Peyer's patch (tissue), 4 donors: ENCODE results near the gene CTBP1. TPM values are rescaled to one million over a fixed set of nuclear protein-coding genes. Genes with fewer than 3 reads are reported as not detected.
A peak's percentile ranks its signal among the peaks of the same experiment; 100 is the strongest.

Source experiments
- DNase-seq, 3 donors: peaks; one replicate each; pipeline ENCODE4 v3.0.0-alpha.2; 2017 to 2019
- H3K27ac ChIP-seq, 4 donors: fragments of 200-600 bp; sonication (generic); one replicate each; pipeline ENCODE4 v1.5.1; 2016 to 2019
- H3K27me3 ChIP-seq, 2 donors: fragments of 200-600 bp; sonication (generic); one replicate each; pipeline ENCODE4 v1.5.1; 2019
- H3K36me3 ChIP-seq, 3 donors: fragments of 200-600 bp; sonication (generic); one replicate each; pipeline ENCODE4 v1.5.1; 2016 to 2019
- H3K4me1 ChIP-seq, 4 donors: fragments of 200-600 bp; sonication (generic); one replicate each; pipeline ENCODE4 v1.5.1; 2016 to 2019
- H3K4me3 ChIP-seq, 4 donors: fragments of 200-600 bp; sonication (generic); 1 replicate in 3 of 4; 2 replicates in 1 of 4; pipeline ENCODE4 v1.5.1; 2016 to 2019; ENCODE audit warnings: mild to moderate bottlenecking in 1 of 4
- H3K9me3 ChIP-seq, 4 donors: fragments of 200-600 bp; sonication (generic); one replicate each; pipeline ENCODE4 v1.5.1; 2016 to 2019; ENCODE audit warnings: mild to moderate bottlenecking in 1 of 4
- POLR2A ChIP-seq, 2 donors: fragments of 450-650 bp; IDR thresholded peaks; one replicate each; pipeline ENCODE4 v1.5.1; 2017; ENCODE audit warnings: antibody characterized with exemption in 2 of 2, mild to moderate bottlenecking in 2 of 2, moderate library complexity in 2 of 2
- total RNA-seq, 4 donors: library from RNA; depleted of rRNA; stranded (reverse); fragments of >200 nt; gene quantifications; one replicate each; pipeline ENCODE4 v1.1.0, GENCODE V29; 2016
- TF ChIP-seq, protein P1 (sequence below), 6 experiments: fragments of 450-650 bp in 4 of 6; fragments of 200-600 bp in 2 of 6; sonication (generic) in 1 of 6; IDR thresholded peaks; one replicate each; pipeline ENCODE4 v1.5.1; 2017 to 2019; ENCODE audit warnings: antibody characterized with exemption in 6 of 6, mild to moderate bottlenecking in 3 of 6, moderate library complexity in 1 of 6

Gene CTBP1
- total RNA-seq, 4 donors from 2014 or later: 245 to 371 (median 288) TPM

DNA sequence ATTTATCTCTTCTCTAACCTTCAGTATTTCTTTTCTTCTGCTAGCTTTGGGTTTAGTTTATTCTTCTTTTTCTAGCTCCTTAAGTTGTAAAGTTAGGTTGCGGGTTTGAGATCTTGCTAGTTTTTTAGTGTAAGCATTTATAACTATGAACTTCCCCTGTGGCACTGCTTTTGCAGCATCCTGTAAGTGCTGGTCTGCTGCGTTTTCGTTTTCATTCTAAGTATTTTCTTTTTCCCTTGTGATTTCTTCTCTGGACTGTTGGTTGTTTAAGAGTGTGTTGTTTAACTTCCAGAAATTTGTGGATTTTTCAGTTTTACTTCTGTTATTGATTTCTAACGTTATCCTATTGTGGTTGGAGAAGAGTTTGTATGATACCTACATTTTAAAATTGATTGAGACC is 11.0 kb upstream of the CTBP1 start:
- no peak for DNase-seq
- TF ChIP-seq, protein P1, sequence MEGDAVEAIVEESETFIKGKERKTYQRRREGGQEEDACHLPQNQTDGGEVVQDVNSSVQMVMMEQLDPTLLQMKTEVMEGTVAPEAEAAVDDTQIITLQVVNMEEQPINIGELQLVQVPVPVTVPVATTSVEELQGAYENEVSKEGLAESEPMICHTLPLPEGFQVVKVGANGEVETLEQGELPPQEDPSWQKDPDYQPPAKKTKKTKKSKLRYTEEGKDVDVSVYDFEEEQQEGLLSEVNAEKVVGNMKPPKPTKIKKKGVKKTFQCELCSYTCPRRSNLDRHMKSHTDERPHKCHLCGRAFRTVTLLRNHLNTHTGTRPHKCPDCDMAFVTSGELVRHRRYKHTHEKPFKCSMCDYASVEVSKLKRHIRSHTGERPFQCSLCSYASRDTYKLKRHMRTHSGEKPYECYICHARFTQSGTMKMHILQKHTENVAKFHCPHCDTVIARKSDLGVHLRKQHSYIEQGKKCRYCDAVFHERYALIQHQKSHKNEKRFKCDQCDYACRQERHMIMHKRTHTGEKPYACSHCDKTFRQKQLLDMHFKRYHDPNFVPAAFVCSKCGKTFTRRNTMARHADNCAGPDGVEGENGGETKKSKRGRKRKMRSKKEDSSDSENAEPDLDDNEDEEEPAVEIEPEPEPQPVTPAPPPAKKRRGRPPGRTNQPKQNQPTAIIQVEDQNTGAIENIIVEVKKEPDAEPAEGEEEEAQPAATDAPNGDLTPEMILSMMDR (IDR thresholded peaks at IDR 0.05): no peak
- no peak for TF ChIP-seq POLR2A (IDR thresholded peaks at IDR 0.05)
- no peaks in the 10 kb centered on the region for H3K4me1 ChIP-seq
- no peak overlapping the region for H3K27ac ChIP-seq
- no peaks in the 10 kb centered on the region for H3K27me3 ChIP-seq
- H3K9me3 ChIP-seq: no peaks in the 10 kb centered on the region
- H3K36me3 ChIP-seq: no peaks in the 10 kb centered on the region
- no peak overlapping the region for H3K4me3 ChIP-seq

DNA sequence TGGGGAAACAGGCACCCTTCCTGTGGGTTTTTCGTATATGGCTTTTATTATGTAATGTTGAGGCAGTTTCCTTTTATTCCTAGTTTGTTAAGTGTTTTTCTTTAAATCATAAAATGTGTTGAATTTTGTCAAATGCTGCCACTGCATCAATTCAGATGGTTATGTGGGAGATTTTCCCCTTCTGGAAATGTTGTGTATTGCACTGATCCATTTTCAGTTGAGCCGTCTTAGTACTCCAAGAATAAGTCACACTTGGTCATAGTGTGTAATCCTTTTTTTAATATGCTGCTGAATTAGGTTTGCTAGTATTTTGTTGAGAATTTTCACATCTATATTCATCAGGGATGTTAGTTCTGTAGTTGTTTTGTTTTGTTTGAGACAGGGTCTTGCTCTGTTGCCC is 9.5 kb upstream of the CTBP1 start:
- H3K4me1 ChIP-seq: no peaks in the 10 kb centered on the region
- no peaks in the 10 kb centered on the region for H3K36me3 ChIP-seq
- no peak overlapping the region for H3K27ac ChIP-seq
- no peaks in the 10 kb centered on the region for H3K27me3 ChIP-seq
- H3K9me3 ChIP-seq: no peaks in the 10 kb centered on the region
- no peak for DNase-seq
- TF ChIP-seq, protein P1 (IDR thresholded peaks at IDR 0.05): peak in 2 of 6 experiments; percentile 6 to 23
- no peak for TF ChIP-seq POLR2A (IDR thresholded peaks at IDR 0.05)
- no peak overlapping the region for H3K4me3 ChIP-seq

DNA sequence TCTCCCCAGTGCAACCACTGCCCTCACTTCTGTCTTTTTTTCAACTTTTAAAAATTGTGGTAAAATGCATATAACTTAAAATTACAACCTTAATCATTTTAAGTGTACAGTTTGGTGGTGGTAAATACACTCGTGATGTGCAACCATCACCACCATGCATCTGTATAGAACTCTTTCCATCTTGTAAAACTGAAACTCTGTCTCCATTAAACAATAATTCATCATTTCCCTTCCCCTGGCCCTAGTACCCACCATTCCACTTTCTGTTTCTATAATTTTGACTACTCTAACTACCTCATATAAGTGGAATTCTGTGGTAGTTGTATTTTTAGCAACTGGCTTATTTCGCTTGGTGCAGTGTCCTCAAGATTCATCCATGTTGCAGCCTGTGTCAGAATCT is 6.8 kb upstream of the CTBP1 start:
- TF ChIP-seq, protein P1 (IDR thresholded peaks at IDR 0.05): no peak
- TF ChIP-seq POLR2A (IDR thresholded peaks at IDR 0.05): no peak
- H3K27me3 ChIP-seq: no peaks in the 10 kb centered on the region

DNA sequence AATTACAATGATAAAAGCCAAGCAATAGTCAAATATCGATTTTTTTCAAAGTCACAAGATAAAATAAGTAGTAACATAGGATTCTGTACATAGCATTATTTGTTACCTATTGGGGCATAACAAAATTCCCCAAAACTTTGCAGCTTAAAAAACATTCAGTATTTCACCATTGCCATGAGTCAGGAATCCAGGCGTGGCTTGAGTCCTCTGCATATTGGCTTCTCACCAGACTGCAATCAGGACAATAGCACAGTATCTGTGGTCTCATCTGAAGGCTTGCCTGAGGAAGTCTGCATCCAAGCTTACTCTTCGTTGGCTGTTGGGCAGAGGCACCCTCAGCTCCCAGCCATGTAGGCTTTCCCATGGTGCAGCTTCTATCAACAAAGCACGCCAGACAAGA is 6.2 kb upstream of the CTBP1 start:
- no peak for DNase-seq
- peaks cover 0 to 11% (median 5%) of the 10 kb centered on the region in 4 donors for H3K4me1 ChIP-seq
- peaks cover 0 to 6% (median 0%) of the 10 kb centered on the region in 3 donors for H3K36me3 ChIP-seq
- no peaks in the 10 kb centered on the region for H3K27me3 ChIP-seq
- no peak overlapping the region for H3K4me3 ChIP-seq
- peak overlapping the region in 1 of 4 donors; percentile 34 for H3K27ac ChIP-seq
- TF ChIP-seq, protein P1 (IDR thresholded peaks at IDR 0.05): no peak
- TF ChIP-seq POLR2A (IDR thresholded peaks at IDR 0.05): no peak
- H3K9me3 ChIP-seq: no peaks in the 10 kb centered on the region

More for the DNA sequence above, 6.8 kb upstream of the CTBP1 start:
- DNase-seq: no peak
- H3K36me3 ChIP-seq: peaks cover 0 to 6% (median 0%) of the 10 kb centered on the region in 3 donors
- H3K4me1 ChIP-seq: peaks cover 0 to 5% (median 2%) of the 10 kb centered on the region in 4 donors
- H3K4me3 ChIP-seq: no peak overlapping the region
- no peak overlapping the region for H3K27ac ChIP-seq
- no peaks in the 10 kb centered on the region for H3K9me3 ChIP-seq

DNA sequence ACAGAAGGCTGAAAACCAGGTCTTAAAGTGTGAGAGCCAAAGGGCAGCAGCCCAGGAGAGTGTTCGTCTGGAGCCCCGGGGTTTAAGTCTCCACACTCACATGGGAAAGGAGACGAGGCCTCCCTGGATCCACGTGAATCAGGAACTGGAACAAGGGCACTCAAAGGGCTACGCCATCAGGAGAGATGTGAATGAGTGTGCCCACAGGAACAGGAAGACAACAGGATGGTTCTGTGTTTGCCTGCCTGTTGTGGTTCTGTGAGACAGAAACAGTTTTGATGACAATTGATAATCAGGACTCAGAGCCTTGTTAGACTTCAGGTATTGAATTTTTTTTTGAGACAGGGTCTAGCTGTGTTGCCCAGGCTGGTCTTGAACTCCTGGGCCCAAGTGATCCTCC is 4.9 kb upstream of the CTBP1 start:
- TF ChIP-seq, protein P1 (IDR thresholded peaks at IDR 0.05): no peak
- TF ChIP-seq POLR2A (IDR thresholded peaks at IDR 0.05): no peak
- Histone ChIP-seq H3K4me3 (no peak overlapping the region), H3K36me3 (peaks cover 0 to 6% (median 0%) of the 10 kb centered on the region in 3 donors), H3K27me3 (no peaks in the 10 kb centered on the region), H3K4me1 (peaks cover 0 to 15% (median 7%) of the 10 kb centered on the region in 4 donors), H3K9me3 (no peaks in the 10 kb centered on the region), H3K27ac (peak overlapping the region in 1 of 4 donors; percentile 55)
- peak in 1 of 3 donors; percentile 27 for DNase-seq
